ENCODE results near the gene PHGDH. TPM values are rescaled to one million over a fixed set of nuclear protein-coding genes. Genes with fewer than 3 reads are reported as not detected.
"Not testable (repeated sequence)": the region's sequence is repeated elsewhere in the genome, so short reads cannot be mapped to it uniquely, and the experiment has no call there.

The PHGDH gene
- polyA plus RNA-seq, 1 donor (not counting 4 experiments of a cell fraction or from before 2014, with no cell fraction given) = 40.3 TPM

- Histone ChIP-seq H3K36me3 (ENCODE audit: control insufficient read depth in 2 of 2, extremely low read depth in 1 of 2, insufficient read depth in 2 of 2, low read length in 2 of 2) (no peaks in the 10 kb centered on the region), H3K9me1 (ENCODE audit: control insufficient read depth, extremely low read depth, insufficient read depth, low read length) (no peaks in the 10 kb centered on the region), H3K27me3 (ENCODE audit: control insufficient read depth, extremely low read depth, insufficient read depth, low read length) (no peaks in the 10 kb centered on the region), H3K4me3 (ENCODE audit: control insufficient read depth in 2 of 3, extremely low read depth in 1 of 3, insufficient read depth in 2 of 3, low read depth in 1 of 3, low read length in 3 of 3) (no peak overlapping the region), H3K4me2 (ENCODE audit: control insufficient read depth, extremely low read depth, insufficient read depth, low read depth, low read length) (peak overlapping the region; percentile 60), H3K9ac (ENCODE audit: control insufficient read depth, extremely low read depth, insufficient read depth, low read length) (no peak overlapping the region), H3K79me2 (ENCODE audit: control insufficient read depth, insufficient read depth, low read length) (no peaks in the 10 kb centered on the region), H3K27ac (ENCODE audit: control insufficient read depth, insufficient read depth, low read length) (peak overlapping the region; percentile 43), H3K9me3 (ENCODE audit: control insufficient read depth, low read depth, low read length) (peaks cover 10% of the 10 kb centered on the region), H3K4me1 (ENCODE audit: control insufficient read depth, extremely low read depth, insufficient read depth, low read length) (peaks cover 25% of the 10 kb centered on the region), H2AFZ (ENCODE audit: control insufficient read depth, low read length) (peak overlapping the region; percentile 10), H4K20me1 (ENCODE audit: control insufficient read depth, extremely low read depth, insufficient read depth, low read length) (no peaks in the 10 kb centered on the region)
- no peak for DNase-seq (ENCODE audit: low read depth, low spot score)
- FAIRE-seq = peak; percentile 58
- TF ChIP-seq EZH2 (IDR thresholded peaks at IDR 0.05; ENCODE audit: low read length) (no peak), CTCF (optimal IDR thresholded peaks at IDR 0.05 in 1 of 3, IDR thresholded peaks at IDR 0.05 in 1 of 3, conservative IDR thresholded peaks at IDR 0.05 in 1 of 3; ENCODE audit: extremely low read depth in 1 of 3, insufficient read depth in 2 of 3, low read length in 3 of 3) (no peak)
- dilution Hi-C loops (cut with MboI; ENCODE audit: extremely low pct_ligation_motif_present, low sequenced_read_pairs) = no loop called here
Observed at GRCh38 chr1:119703666-119704450, 7.9 kb upstream of the PHGDH start.

- H3K27me3 ChIP-seq (ENCODE audit: control insufficient read depth, extremely low read depth, insufficient read depth, low read length); H3K36me3 ChIP-seq (ENCODE audit: control insufficient read depth in 2 of 2, extremely low read depth in 1 of 2, insufficient read depth in 2 of 2, low read length in 2 of 2); H3K9ac ChIP-seq (ENCODE audit: control insufficient read depth, extremely low read depth, insufficient read depth, low read length); H3K27ac ChIP-seq (ENCODE audit: control insufficient read depth, insufficient read depth, low read length); H3K4me3 ChIP-seq (ENCODE audit: control insufficient read depth in 2 of 3, extremely low read depth in 1 of 3, insufficient read depth in 2 of 3, low read depth in 1 of 3, low read length in 3 of 3); H3K9me3 ChIP-seq (ENCODE audit: control insufficient read depth, low read depth, low read length); DNase-seq (ENCODE audit: low read depth, low spot score); H3K9me1 ChIP-seq (ENCODE audit: control insufficient read depth, extremely low read depth, insufficient read depth, low read length); dilution Hi-C loops (cut with MboI; ENCODE audit: extremely low pct_ligation_motif_present, low sequenced_read_pairs); H3K79me2 ChIP-seq (ENCODE audit: control insufficient read depth, insufficient read depth, low read length); H4K20me1 ChIP-seq (ENCODE audit: control insufficient read depth, extremely low read depth, insufficient read depth, low read length); FAIRE-seq; H3K4me2 ChIP-seq (ENCODE audit: control insufficient read depth, extremely low read depth, insufficient read depth, low read depth, low read length); H2AFZ ChIP-seq (ENCODE audit: control insufficient read depth, low read length): not testable (repeated sequence)
- peaks cover 25% of the 10 kb centered on the region for H3K4me1 ChIP-seq (ENCODE audit: control insufficient read depth, extremely low read depth, insufficient read depth, low read length)
Observed at GRCh38 chr1:119706599-119706998, 5.1 kb upstream of the PHGDH start.

GRCh38 chr1:119711356-119711803 is 354 bp upstream of the PHGDH start:
- DNase-seq (ENCODE audit: low read depth, low spot score); H3K27ac ChIP-seq (ENCODE audit: control insufficient read depth, insufficient read depth, low read length); H3K36me3 ChIP-seq (ENCODE audit: control insufficient read depth in 2 of 2, extremely low read depth in 1 of 2, insufficient read depth in 2 of 2, low read length in 2 of 2); H3K9me3 ChIP-seq (ENCODE audit: control insufficient read depth, low read depth, low read length); H3K9me1 ChIP-seq (ENCODE audit: control insufficient read depth, extremely low read depth, insufficient read depth, low read length); dilution Hi-C loops (cut with MboI; ENCODE audit: extremely low pct_ligation_motif_present, low sequenced_read_pairs); H4K20me1 ChIP-seq (ENCODE audit: control insufficient read depth, extremely low read depth, insufficient read depth, low read length); H3K27me3 ChIP-seq (ENCODE audit: control insufficient read depth, extremely low read depth, insufficient read depth, low read length); FAIRE-seq: not testable (repeated sequence)
- Histone ChIP-seq H2AFZ (ENCODE audit: control insufficient read depth, low read length) (peak overlapping the region; percentile 30), H3K9ac (ENCODE audit: control insufficient read depth, extremely low read depth, insufficient read depth, low read length) (peak overlapping the region; percentile 84), H3K4me3 (ENCODE audit: control insufficient read depth in 2 of 3, extremely low read depth in 1 of 3, insufficient read depth in 2 of 3, low read depth in 1 of 3, low read length in 3 of 3) (peak overlapping the region; percentile 32 to 73 (median 62)), H3K4me2 (ENCODE audit: control insufficient read depth, extremely low read depth, insufficient read depth, low read depth, low read length) (peak overlapping the region; percentile 80), H3K79me2 (ENCODE audit: control insufficient read depth, insufficient read depth, low read length) (peaks cover 33% of the 10 kb centered on the region), H3K4me1 (ENCODE audit: control insufficient read depth, extremely low read depth, insufficient read depth, low read length) (peaks cover 28% of the 10 kb centered on the region)

All from keratinocyte (primary cell).